KMS-11 (cell line): ENCODE measurements around the gene GNB1L.

Experiments used
- H2AFZ ChIP-seq: fragments of 200-600 bp; sonication (generic); 2 replicates; pipeline ENCODE4 v1.6.1; 2016; ENCODE audit warnings: antibody characterized with exemption, mixed run types, low read depth
- H3K27ac ChIP-seq: fragments of 200-600 bp; sonication (generic); 2 replicates; pipeline ENCODE4 v1.6.1; 2016; ENCODE audit warnings: mild to moderate bottlenecking, mixed run types
- H3K27me3 ChIP-seq: fragments of 200-600 bp; sonication (generic); 2 replicates; pipeline ENCODE4 v1.6.1; 2017; ENCODE audit warnings: mild to moderate bottlenecking, low read depth, mixed run types, moderate library complexity; ENCODE audit not compliant: insufficient read depth
- H3K36me3 ChIP-seq: fragments of 200-600 bp; sonication (generic); 2 replicates; pipeline ENCODE4 v1.6.1; 2017; ENCODE audit warnings: mild to moderate bottlenecking, mixed run types; ENCODE audit not compliant: insufficient read depth
- H3K4me1 ChIP-seq: fragments of 200-600 bp; sonication (generic); 2 replicates; pipeline ENCODE4 v1.6.1; 2016; ENCODE audit warnings: mild to moderate bottlenecking, low read depth, mixed run types; ENCODE audit not compliant: poor library complexity, severe bottlenecking
- H3K4me2 ChIP-seq: fragments of 200-600 bp; sonication (generic); 2 replicates; pipeline ENCODE4 v1.7.0; 2016; ENCODE audit warnings: mild to moderate bottlenecking, mixed run types
- H3K4me3 ChIP-seq: fragments of 200-600 bp; sonication (generic); IDR thresholded peaks from 2 replicates; pipeline ENCODE4 v1.6.1; 2017; ENCODE audit warnings: low read depth, low read length, mixed read lengths; ENCODE audit not compliant: insufficient read depth
- H3K79me2 ChIP-seq: fragments of 200-600 bp; sonication (generic); 2 replicates; pipeline ENCODE4 v1.6.1; 2016; ENCODE audit warnings: low read depth, mixed run types; ENCODE audit not compliant: insufficient read depth
- H3K9ac ChIP-seq: fragments of 200-600 bp; sonication (generic); 2 replicates; pipeline ENCODE4 v1.6.1; 2016; ENCODE audit warnings: mild to moderate bottlenecking, mixed run types
- H4K20me1 ChIP-seq: fragments of 200-600 bp; sonication (generic); 2 replicates; pipeline ENCODE4 v1.6.1; 2016; ENCODE audit warnings: mild to moderate bottlenecking, mixed run types; ENCODE audit not compliant: insufficient read depth
- CTCF ChIP-seq: fragments of 200-600 bp; sonication (generic); conservative IDR thresholded peaks from 2 replicates; pipeline ENCODE4 v1.6.1; 2017; ENCODE audit warnings: low read depth, mild to moderate bottlenecking, antibody characterized with exemption, low read length, moderate library complexity, mixed read lengths

The GNB1L gene

GRCh38 chr22:19871023-19871844, 16.6 kb upstream of the GNB1L start:
- no peaks in the 10 kb centered on the region for H3K4me1 ChIP-seq
- no peak overlapping the region for H3K9ac ChIP-seq
- H3K79me2 ChIP-seq = no peaks in the 10 kb centered on the region
- H3K4me3 ChIP-seq = no peak overlapping the region
- no peaks in the 10 kb centered on the region for H4K20me1 ChIP-seq
- no peak overlapping the region for H2AFZ ChIP-seq
- H3K36me3 ChIP-seq = no peaks in the 10 kb centered on the region
- H3K4me2 ChIP-seq = no peak overlapping the region
- no peak overlapping the region for H3K27ac ChIP-seq
- no peaks in the 10 kb centered on the region for H3K27me3 ChIP-seq
- no peak for TF ChIP-seq CTCF

- Histone ChIP-seq H3K27ac (no peak overlapping the region), H3K9ac (no peak overlapping the region)
- TF ChIP-seq CTCF = no peak
Measured at GRCh38 chr22:19870153-19871022, 15.7 kb upstream of the GNB1L start.

GRCh38 chr22:19869497-19870152, 15.0 kb upstream of the GNB1L start:
- H3K79me2 ChIP-seq = no peaks in the 10 kb centered on the region
- no peaks in the 10 kb centered on the region for H4K20me1 ChIP-seq
- no peak overlapping the region for H3K4me3 ChIP-seq
- no peak overlapping the region for H3K27ac ChIP-seq
- no peak for TF ChIP-seq CTCF
- no peak overlapping the region for H3K9ac ChIP-seq
- no peak overlapping the region for H3K4me2 ChIP-seq
- no peak overlapping the region for H2AFZ ChIP-seq
- no peaks in the 10 kb centered on the region for H3K4me1 ChIP-seq
- no peaks in the 10 kb centered on the region for H3K36me3 ChIP-seq
- no peaks in the 10 kb centered on the region for H3K27me3 ChIP-seq

More at GRCh38 chr22:19870153-19871022, 15.7 kb upstream of the GNB1L start:
- Histone ChIP-seq H3K27me3 (no peaks in the 10 kb centered on the region), H3K36me3 (no peaks in the 10 kb centered on the region), H2AFZ (no peak overlapping the region), H3K79me2 (no peaks in the 10 kb centered on the region), H4K20me1 (no peaks in the 10 kb centered on the region), H3K4me3 (no peak overlapping the region), H3K4me1 (no peaks in the 10 kb centered on the region), H3K4me2 (no peak overlapping the region)

GRCh38 chr22:19868773-19869471, 14.2 kb upstream of the GNB1L start:
- no peak overlapping the region for H2AFZ ChIP-seq
- H3K79me2 ChIP-seq = no peaks in the 10 kb centered on the region
- H3K4me3 ChIP-seq = no peak overlapping the region
- H4K20me1 ChIP-seq = no peaks in the 10 kb centered on the region
- H3K27me3 ChIP-seq = no peaks in the 10 kb centered on the region
- H3K4me2 ChIP-seq = no peak overlapping the region
- no peak overlapping the region for H3K27ac ChIP-seq
- no peaks in the 10 kb centered on the region for H3K4me1 ChIP-seq
- H3K36me3 ChIP-seq = no peaks in the 10 kb centered on the region
- no peak overlapping the region for H3K9ac ChIP-seq
- no peak for TF ChIP-seq CTCF
